Measurements from ENCODE around the gene ZW10. TPM values are rescaled to one million over a fixed set of nuclear protein-coding genes. Genes with fewer than 3 reads are reported as not detected.

Gene ZW10
- total and polyA plus RNA-seq, 2 donors (not counting 1 experiment from before 2014, with no cell fraction given): 4.8 to 11.9 TPM

DNA sequence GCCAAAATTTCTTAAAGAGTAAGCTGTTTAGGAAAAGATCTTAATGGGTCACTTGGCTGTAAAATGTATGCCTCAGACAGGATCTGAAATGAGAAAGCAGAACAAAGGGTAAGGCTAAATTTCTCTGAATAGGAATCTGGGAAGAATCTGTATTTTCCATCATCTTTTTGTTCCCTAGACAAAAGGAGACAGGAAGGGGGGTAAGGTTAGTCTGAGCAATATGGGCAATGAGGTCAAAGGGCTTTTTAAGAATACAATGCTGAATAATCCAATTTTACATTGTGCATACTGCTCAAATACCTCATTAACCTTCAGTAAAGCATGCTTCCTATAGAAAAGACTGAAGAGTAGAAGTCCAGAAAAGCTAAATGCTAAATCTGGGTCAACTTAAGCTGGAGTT lies 40.7 kb upstream of the ZW10 start:
- intact Hi-C loops (cut with micrococcal nuclease): no loop called here
- H3K4me3 ChIP-seq (ENCODE audit: control extremely low read depth in 1 of 5, extremely low read depth in 1 of 5, insufficient read depth in 1 of 5, low read depth in 2 of 5, low read length in 4 of 5): no peak overlapping the region
- DNase-seq: no peak
- no peaks in the 10 kb centered on the region for H3K27me3 Mint-ChIP-seq
- ATAC-seq (ENCODE audit: low read depth): no peak
- H3K4me3 Mint-ChIP-seq: no peak overlapping the region
- H3K36me3 ChIP-seq (replicated peaks in 1 of 2; ENCODE audit: control extremely low read depth in 1 of 2, control insufficient read depth in 1 of 2, extremely low read depth in 1 of 2, insufficient read depth in 2 of 2, low read length in 1 of 2): peaks cover 0 to 52% of the 10 kb centered on the region in 2 experiments
- POLR2A ChIA-PET: no interaction called here
- H3K9ac ChIP-seq (ENCODE audit: low read length): no peak overlapping the region
- H2AFZ ChIP-seq (ENCODE audit: insufficient read depth, low read depth, low read length, poor library complexity, severe bottlenecking): no peak overlapping the region
- no peak overlapping the region for H3K4me2 ChIP-seq (replicated peaks; ENCODE audit: low read depth, low read length, poor library complexity, severe bottlenecking)
- H3K79me2 ChIP-seq (ENCODE audit: control insufficient read depth, insufficient read depth, low read length): no peaks in the 10 kb centered on the region
- CTCF ChIA-PET: interaction anchor here (1.6 to 1.8 kb wide), 2 partner anchors 10 to 61 kb away, joined by 5 to 6 read pairs; partner anchors contain the start of gene USP28
- H3K27me3 ChIP-seq (replicated peaks in 1 of 4; ENCODE audit: control extremely low read depth in 1 of 4, control insufficient read depth in 3 of 4, insufficient read depth in 4 of 4, low read length in 3 of 4): no peaks in the 10 kb centered on the region
- H3K27ac ChIP-seq (ENCODE audit: low read length in 2 of 2): no peak overlapping the region
- H4K20me1 ChIP-seq (ENCODE audit: control insufficient read depth, insufficient read depth, low read length, poor library complexity, severe bottlenecking): no peaks in the 10 kb centered on the region
- no peak overlapping the region for H3K27ac Mint-ChIP-seq
- H3K4me1 ChIP-seq (ENCODE audit: control insufficient read depth in 2 of 2, insufficient read depth in 2 of 2, low read length in 2 of 2): no peaks in the 10 kb centered on the region
- no peaks in the 10 kb centered on the region for H3K9me3 ChIP-seq (ENCODE audit: control extremely low read depth in 1 of 3, control insufficient read depth in 2 of 3, insufficient read depth in 1 of 3, low read length in 2 of 3)
- TF ChIP-seq, protein P1, sequence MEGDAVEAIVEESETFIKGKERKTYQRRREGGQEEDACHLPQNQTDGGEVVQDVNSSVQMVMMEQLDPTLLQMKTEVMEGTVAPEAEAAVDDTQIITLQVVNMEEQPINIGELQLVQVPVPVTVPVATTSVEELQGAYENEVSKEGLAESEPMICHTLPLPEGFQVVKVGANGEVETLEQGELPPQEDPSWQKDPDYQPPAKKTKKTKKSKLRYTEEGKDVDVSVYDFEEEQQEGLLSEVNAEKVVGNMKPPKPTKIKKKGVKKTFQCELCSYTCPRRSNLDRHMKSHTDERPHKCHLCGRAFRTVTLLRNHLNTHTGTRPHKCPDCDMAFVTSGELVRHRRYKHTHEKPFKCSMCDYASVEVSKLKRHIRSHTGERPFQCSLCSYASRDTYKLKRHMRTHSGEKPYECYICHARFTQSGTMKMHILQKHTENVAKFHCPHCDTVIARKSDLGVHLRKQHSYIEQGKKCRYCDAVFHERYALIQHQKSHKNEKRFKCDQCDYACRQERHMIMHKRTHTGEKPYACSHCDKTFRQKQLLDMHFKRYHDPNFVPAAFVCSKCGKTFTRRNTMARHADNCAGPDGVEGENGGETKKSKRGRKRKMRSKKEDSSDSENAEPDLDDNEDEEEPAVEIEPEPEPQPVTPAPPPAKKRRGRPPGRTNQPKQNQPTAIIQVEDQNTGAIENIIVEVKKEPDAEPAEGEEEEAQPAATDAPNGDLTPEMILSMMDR (IDR thresholded peaks at IDR 0.05): no peak
- TF ChIP-seq EZH2 (IDR thresholded peaks at IDR 0.05; ENCODE audit: borderline replicate concordance, insufficient read depth, low read depth, low read length, poor library complexity, severe bottlenecking): no peak
- no peaks in the 10 kb centered on the region for H3K4me1 Mint-ChIP-seq
- H3K9me3 Mint-ChIP-seq (ENCODE audit: insufficient read depth): no peaks in the 10 kb centered on the region

DNA sequence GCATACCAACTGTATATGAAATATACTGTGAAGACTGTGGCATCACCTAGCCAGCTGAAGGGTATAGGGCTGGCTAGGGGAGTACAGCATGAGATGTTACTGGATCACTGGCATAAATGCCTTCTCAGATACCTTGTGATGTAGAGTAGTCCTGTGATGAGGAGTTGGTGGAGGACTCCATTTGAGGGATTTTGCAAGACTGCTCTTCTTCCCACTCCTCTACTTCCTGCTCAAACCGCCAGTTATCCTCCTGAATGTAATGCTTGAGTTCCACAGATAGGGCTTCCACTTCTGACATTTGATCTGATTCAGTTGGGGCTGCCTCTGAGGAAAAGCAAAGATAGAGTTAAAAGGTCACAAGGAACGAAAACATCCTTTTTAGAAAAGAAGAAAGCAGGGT lies 35.4 kb upstream of the ZW10 start:
- intact Hi-C loops (cut with micrococcal nuclease): loop anchor here (5.0 kb wide), 1 partner anchor 33 kb away; no protein-coding TSS in a partner anchor
- CTCF ChIA-PET: interaction anchor here (8.6 kb wide), 1 partner anchor 454 kb away, joined by 207 read pairs; no protein-coding TSS in a partner anchor
- WGBS (ENCODE audit: insufficient coverage): no CpG with 5 or more reads among the region's 2 CpGs
- Mint-ChIP-seq H3K27ac (no peak overlapping the region), H3K27me3 (no peaks in the 10 kb centered on the region), H3K4me1 (peaks cover 4% of the 10 kb centered on the region), H3K9me3 (ENCODE audit: insufficient read depth) (no peaks in the 10 kb centered on the region), H3K4me3 (no peak overlapping the region)
- POLR2A ChIA-PET: no interaction called here
- H3K4me1 ChIP-seq (ENCODE audit: control insufficient read depth in 2 of 2, insufficient read depth in 2 of 2, low read length in 2 of 2): no peaks in the 10 kb centered on the region
- H3K27me3 ChIP-seq (replicated peaks in 1 of 4; ENCODE audit: control extremely low read depth in 1 of 4, control insufficient read depth in 3 of 4, insufficient read depth in 4 of 4, low read length in 3 of 4): no peaks in the 10 kb centered on the region
- no peak overlapping the region for H3K4me2 ChIP-seq (replicated peaks; ENCODE audit: low read depth, low read length, poor library complexity, severe bottlenecking)
- H3K27ac ChIP-seq (ENCODE audit: low read length in 2 of 2): no peak overlapping the region
- H3K36me3 ChIP-seq (replicated peaks in 1 of 2; ENCODE audit: control extremely low read depth in 1 of 2, control insufficient read depth in 1 of 2, extremely low read depth in 1 of 2, insufficient read depth in 2 of 2, low read length in 1 of 2): peaks cover 0 to 73% of the 10 kb centered on the region in 2 experiments
- ATAC-seq (ENCODE audit: low read depth) (no peak), DNase-seq (no peak)
- no peak for TF ChIP-seq EZH2 (IDR thresholded peaks at IDR 0.05; ENCODE audit: borderline replicate concordance, insufficient read depth, low read depth, low read length, poor library complexity, severe bottlenecking)
- TF ChIP-seq, protein P1 (IDR thresholded peaks at IDR 0.05): no peak
- H3K9ac ChIP-seq (ENCODE audit: low read length): no peak overlapping the region
- H2AFZ ChIP-seq (ENCODE audit: insufficient read depth, low read depth, low read length, poor library complexity, severe bottlenecking): no peak overlapping the region
- H3K79me2 ChIP-seq (ENCODE audit: control insufficient read depth, insufficient read depth, low read length): no peaks in the 10 kb centered on the region
- no peaks in the 10 kb centered on the region for H3K9me3 ChIP-seq (ENCODE audit: control extremely low read depth in 1 of 3, control insufficient read depth in 2 of 3, insufficient read depth in 1 of 3, low read length in 2 of 3)
- no peak overlapping the region for H3K4me3 ChIP-seq (ENCODE audit: control extremely low read depth in 1 of 5, extremely low read depth in 1 of 5, insufficient read depth in 1 of 5, low read depth in 2 of 5, low read length in 4 of 5)
- no peaks in the 10 kb centered on the region for H4K20me1 ChIP-seq (ENCODE audit: control insufficient read depth, insufficient read depth, low read length, poor library complexity, severe bottlenecking)
